Testis (tissue), 3 donors: Measurements from ENCODE around the gene PCBP3. TPM values are rescaled to one million over a fixed set of nuclear protein-coding genes. Genes with fewer than 3 reads are reported as not detected.
"Not testable (repeated sequence)": the region's sequence is repeated elsewhere in the genome, so short reads cannot be mapped to it uniquely, and the experiment has no call there.

Experiments
- DNase-seq: peaks from one replicate; pipeline ENCODE4 v3.0.0-alpha.2; 2019
- H3K27ac ChIP-seq, 2 donors: fragments of 200-600 bp; sonication (generic); one replicate each; pipeline ENCODE4 v1.5.1; 2019
- H3K27me3 ChIP-seq: fragments of 200-600 bp; sonication (generic); one replicate; pipeline ENCODE4 v1.5.1; 2019
- H3K36me3 ChIP-seq: fragments of 200-600 bp; sonication (generic); one replicate; pipeline ENCODE4 v1.5.1; 2017; ENCODE audit warnings: low read depth; ENCODE audit errors: missing control alignments
- H3K4me1 ChIP-seq: fragments of 200-600 bp; sonication (generic); one replicate; pipeline ENCODE4 v1.5.1; 2019
- H3K4me3 ChIP-seq, 2 donors: fragments of 200-600 bp; sonication (generic); one replicate each; pipeline ENCODE4 v1.5.1; 2017 to 2019
- H3K9me3 ChIP-seq: fragments of 200-600 bp; sonication (generic); one replicate; pipeline ENCODE4 v1.5.1; 2017
- POLR2A ChIP-seq: fragments of 450-650 bp; IDR thresholded peaks from one replicate; pipeline ENCODE4 v1.6.1; 2017; ENCODE audit warnings: antibody characterized with exemption, mild to moderate bottlenecking, moderate library complexity
- WGBS, 2 donors: methylation state at CpG; one replicate each; pipeline ENCODE4 v1.1.5; 2018; 5-methylcytosine and 5-hydroxymethylcytosine counted together
- intact Hi-C: fragments of 100-400 bp; cut with DNase I; formaldehyde crosslinking; loops from one replicate; pipeline ENCODE4 v1.15.1; 2023; ENCODE audit warnings: low total_unique reads
- polyA plus RNA-seq: library from polyadenylated mRNA; stranded (reverse); fragments of 350-450 nt; fragmentation: Illumina TruSeq; extraction: RNeasy Lipid Tissue Mini Kit (QIAGEN cat#74804); gene quantifications from one replicate; pipeline ENCODE4 v1.2.3, GENCODE V29; 2014; ENCODE audit warnings: low read depth, low replicate concordance; ENCODE audit not compliant: insufficient read depth
- total RNA-seq, 2 donors: library from RNA; depleted of rRNA; stranded (reverse); fragments of >200 nt; gene quantifications; one replicate each; pipeline ENCODE4 v1.2.3, GENCODE V29; 2016
- TF ChIP-seq, protein P1 (sequence below), 3 experiments: fragments of 450-650 bp in 2 of 3; fragments of 200-600 bp in 1 of 3; sonication (generic) in 1 of 3; IDR thresholded peaks; one replicate each; pipeline ENCODE4 v1.5.1; 2016 to 2019; ENCODE audit warnings: antibody characterized with exemption in 3 of 3, mild to moderate bottlenecking in 2 of 3, moderate library complexity in 1 of 3

PCBP3 gene
- total and polyA plus RNA-seq, 3 donors from 2014 or later = 35.7 to 58.3 (median 38.0) TPM

DNA sequence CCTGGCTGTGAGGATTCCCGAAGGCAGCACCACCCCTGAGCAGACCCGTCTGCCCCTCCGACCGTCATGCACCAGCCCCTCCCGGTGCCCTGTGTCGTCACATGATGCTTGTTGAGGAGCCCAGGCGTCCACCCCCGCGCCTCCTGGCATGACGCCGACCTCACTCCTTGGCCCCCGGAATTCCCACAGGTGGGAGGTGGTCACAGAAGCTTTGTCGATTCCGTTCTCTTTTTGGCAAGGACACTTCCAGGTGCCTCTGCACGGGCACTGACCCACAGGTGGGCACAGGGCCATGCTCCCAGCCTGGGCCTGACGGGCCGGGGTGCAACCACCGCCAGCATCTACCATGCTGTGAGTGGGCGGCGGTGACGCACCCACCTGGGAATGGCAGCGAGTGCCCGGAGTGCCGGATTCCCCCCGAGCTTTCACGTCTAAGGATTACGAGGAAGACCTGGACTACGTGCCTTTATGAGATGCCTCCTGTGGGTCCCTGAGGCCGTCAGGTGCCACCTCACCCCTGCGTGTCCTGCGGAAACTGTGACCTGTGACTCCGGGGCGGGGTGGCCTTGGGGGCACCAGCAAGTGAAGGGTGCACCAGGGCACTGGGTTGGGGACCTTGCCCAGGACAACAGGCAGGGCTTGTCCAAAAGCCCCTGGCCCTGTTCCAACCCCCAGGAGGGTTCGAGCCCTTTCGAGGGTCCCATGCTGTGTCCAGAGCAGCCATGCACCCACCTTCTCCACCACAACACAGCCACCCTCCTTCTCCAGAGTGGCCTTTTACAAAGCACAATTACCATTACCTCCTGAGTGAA lies 306.6 kb downstream of the PCBP3 start:
- Histone ChIP-seq H3K4me1 (peaks cover 9% of the 10 kb centered on the region), H3K27me3 (no peaks in the 10 kb centered on the region), H3K4me3 (no peak overlapping the region), H3K36me3 (no peaks in the 10 kb centered on the region), H3K27ac (no peak overlapping the region), H3K9me3 (no peaks in the 10 kb centered on the region)
- WGBS, 2 donors = 71 to 78% methylated on average over 9 to 35 of the region's 35 CpGs
- intact Hi-C loops = no loop called here
- no peak for DNase-seq
- TF ChIP-seq POLR2A = no peak
- TF ChIP-seq, protein P1, sequence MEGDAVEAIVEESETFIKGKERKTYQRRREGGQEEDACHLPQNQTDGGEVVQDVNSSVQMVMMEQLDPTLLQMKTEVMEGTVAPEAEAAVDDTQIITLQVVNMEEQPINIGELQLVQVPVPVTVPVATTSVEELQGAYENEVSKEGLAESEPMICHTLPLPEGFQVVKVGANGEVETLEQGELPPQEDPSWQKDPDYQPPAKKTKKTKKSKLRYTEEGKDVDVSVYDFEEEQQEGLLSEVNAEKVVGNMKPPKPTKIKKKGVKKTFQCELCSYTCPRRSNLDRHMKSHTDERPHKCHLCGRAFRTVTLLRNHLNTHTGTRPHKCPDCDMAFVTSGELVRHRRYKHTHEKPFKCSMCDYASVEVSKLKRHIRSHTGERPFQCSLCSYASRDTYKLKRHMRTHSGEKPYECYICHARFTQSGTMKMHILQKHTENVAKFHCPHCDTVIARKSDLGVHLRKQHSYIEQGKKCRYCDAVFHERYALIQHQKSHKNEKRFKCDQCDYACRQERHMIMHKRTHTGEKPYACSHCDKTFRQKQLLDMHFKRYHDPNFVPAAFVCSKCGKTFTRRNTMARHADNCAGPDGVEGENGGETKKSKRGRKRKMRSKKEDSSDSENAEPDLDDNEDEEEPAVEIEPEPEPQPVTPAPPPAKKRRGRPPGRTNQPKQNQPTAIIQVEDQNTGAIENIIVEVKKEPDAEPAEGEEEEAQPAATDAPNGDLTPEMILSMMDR (IDR thresholded peaks at IDR 0.05) = no peak

DNA sequence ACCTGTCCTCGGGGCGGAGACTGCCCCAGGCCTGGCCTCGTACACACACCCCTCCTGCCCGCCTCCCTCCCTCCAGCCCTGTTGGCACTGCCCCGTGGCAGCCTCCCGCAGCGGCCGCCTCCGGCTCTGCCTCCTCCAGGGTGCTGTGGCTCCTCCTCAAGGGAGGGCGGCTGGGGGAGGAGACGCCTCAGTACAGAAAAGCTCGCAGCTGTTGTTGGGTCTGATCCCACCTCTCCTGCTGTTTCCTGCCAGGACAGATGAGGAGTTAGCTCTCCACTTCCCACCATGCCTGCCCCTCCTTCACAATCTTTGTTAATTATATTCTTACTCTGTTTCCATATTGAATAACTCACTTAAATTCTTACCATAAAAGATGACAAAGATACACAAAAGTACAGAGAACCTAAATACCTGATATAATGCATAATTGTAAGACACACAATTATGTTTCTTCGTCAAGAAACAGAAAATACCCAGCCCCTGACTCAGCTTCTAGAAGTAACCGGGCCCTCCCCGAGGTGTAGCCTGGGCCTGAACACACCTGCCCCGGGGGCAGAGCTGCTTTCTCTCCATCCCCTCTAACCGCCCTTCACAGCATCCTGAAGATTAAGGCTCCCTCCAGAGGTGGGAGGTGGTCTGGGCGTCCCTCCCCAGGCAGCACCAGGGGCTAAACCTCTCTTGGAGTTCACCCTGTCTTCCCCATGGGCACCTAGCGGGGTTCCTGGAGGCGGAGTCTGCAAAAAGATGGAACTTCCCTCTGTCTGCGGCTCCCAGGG lies 307.4 kb downstream of the PCBP3 start:
- no peaks in the 10 kb centered on the region for H3K9me3 ChIP-seq
- DNase-seq = peak; percentile 62
- intact Hi-C loops = no loop called here
- H3K27me3 ChIP-seq = no peaks in the 10 kb centered on the region
- H3K27ac ChIP-seq = no peak overlapping the region
- H3K4me1 ChIP-seq = peaks cover 9% of the 10 kb centered on the region
- no peaks in the 10 kb centered on the region for H3K36me3 ChIP-seq
- H3K4me3 ChIP-seq = no peak overlapping the region
- 49 to 60% methylated on average over 21 of the region's 21 CpGs for WGBS, 2 donors
- TF ChIP-seq POLR2A = no peak
- TF ChIP-seq, protein P1 (IDR thresholded peaks at IDR 0.05) = no peak

DNA sequence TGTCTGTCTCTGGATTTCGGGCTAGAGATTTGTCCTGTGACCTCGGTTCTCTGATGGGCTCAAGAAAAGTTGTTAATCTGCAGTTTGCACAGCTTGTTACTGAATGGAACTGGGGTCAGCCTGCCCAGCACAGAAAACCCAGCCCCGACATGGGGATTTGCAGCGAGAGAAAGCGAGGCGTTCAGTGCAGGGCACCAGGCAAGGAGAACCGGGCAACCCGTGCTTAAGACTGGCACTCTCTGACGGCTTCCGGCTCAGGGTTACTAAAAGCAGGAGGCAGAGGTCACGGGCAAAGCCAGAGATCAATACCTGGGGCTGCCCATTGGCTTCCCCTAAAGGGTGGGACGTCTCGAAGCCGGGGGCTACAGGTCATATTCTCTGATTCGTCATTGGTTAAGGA lies 308.2 kb downstream of the PCBP3 start:
- intact Hi-C loops = no loop called here
- DNase-seq = no peak
- Histone ChIP-seq H3K9me3 (no peaks in the 10 kb centered on the region), H3K4me3 (no peak overlapping the region), H3K27ac (no peak overlapping the region), H3K4me1 (peaks cover 9% of the 10 kb centered on the region), H3K27me3 (no peaks in the 10 kb centered on the region), H3K36me3 (no peaks in the 10 kb centered on the region)
- 84 to 87% methylated on average over 15 of the region's 15 CpGs for WGBS, 2 donors
- TF ChIP-seq POLR2A = no peak
- TF ChIP-seq, protein P1 (IDR thresholded peaks at IDR 0.05) = no peak

DNA sequence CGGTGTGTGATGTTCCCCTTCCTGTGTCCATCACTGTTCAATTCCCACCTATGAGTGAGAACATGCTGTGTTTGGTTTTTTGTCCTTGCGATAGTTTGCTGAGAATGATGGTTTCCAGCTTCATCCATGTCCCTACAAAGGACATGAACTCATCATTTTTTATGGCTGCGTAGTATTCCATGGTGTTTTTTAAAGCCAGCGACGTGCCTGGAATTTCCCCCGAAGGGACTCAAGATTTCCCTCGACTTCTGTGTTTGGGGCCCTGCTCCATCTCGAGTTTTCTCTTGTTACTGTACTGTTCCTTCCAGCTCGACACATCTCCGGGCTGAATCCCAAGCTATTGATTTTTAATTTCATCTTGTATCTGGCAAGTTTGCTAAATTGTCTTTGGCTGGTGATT lies 309.0 kb downstream of the PCBP3 start:
- WGBS, 2 donors = 90 to 92% methylated on average over 10 of the region's 10 CpGs
- peak overlapping the region in 1 of 2 donors; percentile 83 for H3K27ac ChIP-seq
- H3K27me3 ChIP-seq, H3K9me3 ChIP-seq, H3K4me3 ChIP-seq, intact Hi-C loops, H3K36me3 ChIP-seq, DNase-seq, H3K4me1 ChIP-seq: not testable (repeated sequence)

DNA sequence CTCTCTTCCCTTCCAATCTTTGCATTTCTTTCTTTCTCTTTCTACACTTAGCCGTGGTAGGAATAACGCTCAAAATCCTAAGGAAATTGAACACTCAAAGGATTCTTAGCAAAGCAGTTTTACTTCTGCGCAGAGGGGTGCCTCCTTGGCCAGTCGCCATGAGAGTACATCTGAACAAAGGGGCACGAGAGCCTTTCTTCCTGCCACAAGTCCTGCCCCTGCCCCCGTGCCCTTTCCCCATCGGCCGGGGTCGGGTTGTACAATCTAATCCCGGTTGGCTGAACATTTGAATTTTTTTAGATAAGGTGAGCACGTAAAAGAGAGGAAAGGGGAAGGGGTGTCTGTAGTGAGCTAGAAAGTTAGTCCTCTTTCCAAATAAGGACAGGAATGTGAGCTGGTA lies 309.4 kb downstream of the PCBP3 start:
- peak overlapping the region in 1 of 2 donors; percentile 83 for H3K27ac ChIP-seq

More for the DNA sequence above, 309.4 kb downstream of the PCBP3 start:
- intact Hi-C loops = no loop called here
- H3K27me3 ChIP-seq = no peaks in the 10 kb centered on the region
- no peak for DNase-seq
- no peaks in the 10 kb centered on the region for H3K9me3 ChIP-seq
- whole genome bisulfite sequencing, 2 donors = 59 to 67% methylated on average over 11 of the region's 11 CpGs
- H3K4me1 ChIP-seq = peaks cover 9% of the 10 kb centered on the region
- TF ChIP-seq POLR2A = no peak
- TF ChIP-seq, protein P1 (IDR thresholded peaks at IDR 0.05) = no peak
- no peak overlapping the region for H3K4me3 ChIP-seq
- H3K36me3 ChIP-seq = no peaks in the 10 kb centered on the region
